ENCODE results near the gene ENOX1.

ENOX1 gene

GRCh38 chr13:43364210-43365038 is 422.3 kb downstream of the ENOX1 start:
- ATAC-seq, result peak; percentile 80
- TF ChIP-seq ISL1 (CRISPR knock-in tag; IDR thresholded peaks at IDR 0.05), result no peak
- no peak for TF ChIP-seq ZFP3 (CRISPR knock-in tag; IDR thresholded peaks at IDR 0.05)
- no peak for TF ChIP-seq ZFP30 (CRISPR knock-in tag; IDR thresholded peaks at IDR 0.05)
- no peak for TF ChIP-seq TOX (CRISPR knock-in tag; IDR thresholded peaks at IDR 0.05; ENCODE audit: borderline replicate concordance)
- no peak for TF ChIP-seq GLIS3 (CRISPR knock-in tag; IDR thresholded peaks at IDR 0.05)
- no peak for TF ChIP-seq RARB (CRISPR knock-in tag; IDR thresholded peaks at IDR 0.05)
- TF ChIP-seq ZNF565 (CRISPR knock-in tag; conservative IDR thresholded peaks at IDR 0.05; ENCODE audit: low read depth), result no peak
- TF ChIP-seq PATZ1 (CRISPR knock-in tag; IDR thresholded peaks at IDR 0.05; ENCODE audit: borderline replicate concordance), result no peak
- TF ChIP-seq SNAI2 (CRISPR knock-in tag; IDR thresholded peaks at IDR 0.05), result no peak
- TF ChIP-seq BACH2 (CRISPR knock-in tag; IDR thresholded peaks at IDR 0.05; ENCODE audit: borderline replicate concordance), result no peak

GRCh38 chr13:43363156-43363953 is 423.4 kb downstream of the ENOX1 start:
- no peak for TF ChIP-seq CSDC2 (CRISPR knock-in tag; IDR thresholded peaks at IDR 0.05)
- no peak for TF ChIP-seq BACH2 (CRISPR knock-in tag; IDR thresholded peaks at IDR 0.05; ENCODE audit: borderline replicate concordance)
- TF ChIP-seq CSRNP3 (CRISPR knock-in tag; IDR thresholded peaks at IDR 0.05), result no peak
- TF ChIP-seq GLIS3 (CRISPR knock-in tag; IDR thresholded peaks at IDR 0.05), result no peak
- no peak for TF ChIP-seq TSHZ2 (CRISPR knock-in tag; IDR thresholded peaks at IDR 0.05)
- no peak for TF ChIP-seq ZFP3 (CRISPR knock-in tag; IDR thresholded peaks at IDR 0.05)
- TF ChIP-seq RARB (CRISPR knock-in tag; IDR thresholded peaks at IDR 0.05), result no peak
- TF ChIP-seq ESRRG (CRISPR knock-in tag; IDR thresholded peaks at IDR 0.05), result no peak
- no peak for TF ChIP-seq ARNTL (CRISPR knock-in tag; IDR thresholded peaks at IDR 0.05; ENCODE audit: borderline replicate concordance, low read depth)
- TF ChIP-seq TCF4 (CRISPR knock-in tag; IDR thresholded peaks at IDR 0.05; ENCODE audit: borderline replicate concordance), result no peak
- TF ChIP-seq POU6F1 (CRISPR knock-in tag; IDR thresholded peaks at IDR 0.05; ENCODE audit: borderline replicate concordance, low read depth), result no peak
- TF ChIP-seq ZC3H10 (CRISPR knock-in tag; IDR thresholded peaks at IDR 0.05), result no peak
- no peak for TF ChIP-seq ZNF565 (CRISPR knock-in tag; conservative IDR thresholded peaks at IDR 0.05; ENCODE audit: low read depth)
- TF ChIP-seq PATZ1 (CRISPR knock-in tag; IDR thresholded peaks at IDR 0.05; ENCODE audit: borderline replicate concordance), result no peak
- no peak for TF ChIP-seq OSR1 (CRISPR knock-in tag; IDR thresholded peaks at IDR 0.05)
- TF ChIP-seq ISL1 (CRISPR knock-in tag; IDR thresholded peaks at IDR 0.05), result no peak; the same call in 1 of the 2 replicates
- TF ChIP-seq ZFP30 (CRISPR knock-in tag; IDR thresholded peaks at IDR 0.05), result no peak
- TF ChIP-seq TOX (CRISPR knock-in tag; IDR thresholded peaks at IDR 0.05; ENCODE audit: borderline replicate concordance), result no peak
- TF ChIP-seq ZNF70 (CRISPR knock-in tag; IDR thresholded peaks at IDR 0.05), result no peak
- TF ChIP-seq CREB5 (CRISPR knock-in tag; IDR thresholded peaks at IDR 0.05; ENCODE audit: low read depth), result no peak
- ATAC-seq, result peak; percentile 75
